ENCODE data around the gene ZFP36L1. TPM values are rescaled to one million over a fixed set of nuclear protein-coding genes. Genes with fewer than 3 reads are reported as not detected.
A peak's percentile ranks its signal among the peaks of the same experiment; 100 is the strongest.

ZFP36L1 gene
- total RNA-seq, 6 donors from 2014 or later = 268 to 511 (median 385) TPM

- Histone ChIP-seq H3K4me3 (no peak overlapping the region), H3K27me3 (no peaks in the 10 kb centered on the region), H3K27ac (no peak overlapping the region), H3K4me1 (peaks cover 41 to 53% (median 45%) of the 10 kb centered on the region in 4 donors), H3K9me3 (peaks cover 0 to 5% (median 0%) of the 10 kb centered on the region in 4 donors), H3K36me3 (no peaks in the 10 kb centered on the region)
- TF ChIP-seq EP300 (IDR thresholded peaks at IDR 0.05) = no peak
- TF ChIP-seq POLR2A (IDR thresholded peaks at IDR 0.05) = no peak
- no peak for TF ChIP-seq POLR2AphosphoS5 (IDR thresholded peaks at IDR 0.05)
- TF ChIP-seq, protein P1, sequence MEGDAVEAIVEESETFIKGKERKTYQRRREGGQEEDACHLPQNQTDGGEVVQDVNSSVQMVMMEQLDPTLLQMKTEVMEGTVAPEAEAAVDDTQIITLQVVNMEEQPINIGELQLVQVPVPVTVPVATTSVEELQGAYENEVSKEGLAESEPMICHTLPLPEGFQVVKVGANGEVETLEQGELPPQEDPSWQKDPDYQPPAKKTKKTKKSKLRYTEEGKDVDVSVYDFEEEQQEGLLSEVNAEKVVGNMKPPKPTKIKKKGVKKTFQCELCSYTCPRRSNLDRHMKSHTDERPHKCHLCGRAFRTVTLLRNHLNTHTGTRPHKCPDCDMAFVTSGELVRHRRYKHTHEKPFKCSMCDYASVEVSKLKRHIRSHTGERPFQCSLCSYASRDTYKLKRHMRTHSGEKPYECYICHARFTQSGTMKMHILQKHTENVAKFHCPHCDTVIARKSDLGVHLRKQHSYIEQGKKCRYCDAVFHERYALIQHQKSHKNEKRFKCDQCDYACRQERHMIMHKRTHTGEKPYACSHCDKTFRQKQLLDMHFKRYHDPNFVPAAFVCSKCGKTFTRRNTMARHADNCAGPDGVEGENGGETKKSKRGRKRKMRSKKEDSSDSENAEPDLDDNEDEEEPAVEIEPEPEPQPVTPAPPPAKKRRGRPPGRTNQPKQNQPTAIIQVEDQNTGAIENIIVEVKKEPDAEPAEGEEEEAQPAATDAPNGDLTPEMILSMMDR (IDR thresholded peaks at IDR 0.05) = no peak
- 93 to 96% methylated on average over 1 of the region's 1 CpG for WGBS, 2 donors
- ATAC-seq (ENCODE audit: low FRiP score in 2 of 2) (no peak), DNase-seq (peak in 1 of 2 donors; percentile 12)
Measured at GRCh38 chr14:68777644-68778043, 15.2 kb downstream of the ZFP36L1 start.

GRCh38 chr14:68775614-68776126, 17.2 kb downstream of the ZFP36L1 start:
- no peak overlapping the region for H3K4me3 ChIP-seq
- H3K4me1 ChIP-seq = peaks cover 45 to 49% (median 48%) of the 10 kb centered on the region in 4 donors
- TF ChIP-seq EP300 (IDR thresholded peaks at IDR 0.05) = no peak
- no peak for TF ChIP-seq POLR2A (IDR thresholded peaks at IDR 0.05)
- TF ChIP-seq, protein P1 (IDR thresholded peaks at IDR 0.05) = no peak
- TF ChIP-seq POLR2AphosphoS5 (IDR thresholded peaks at IDR 0.05) = no peak
- no peaks in the 10 kb centered on the region for H3K27me3 ChIP-seq
- WGBS, 2 donors = 78 to 83% methylated on average over 6 of the region's 6 CpGs
- ATAC-seq (ENCODE audit: low FRiP score in 2 of 2) = no peak
- H3K36me3 ChIP-seq = no peaks in the 10 kb centered on the region
- DNase-seq = peak in 1 of 2 donors; percentile 18
- H3K27ac ChIP-seq = no peak overlapping the region
- peaks cover 0 to 5% (median 0%) of the 10 kb centered on the region in 4 donors for H3K9me3 ChIP-seq

DNA sequence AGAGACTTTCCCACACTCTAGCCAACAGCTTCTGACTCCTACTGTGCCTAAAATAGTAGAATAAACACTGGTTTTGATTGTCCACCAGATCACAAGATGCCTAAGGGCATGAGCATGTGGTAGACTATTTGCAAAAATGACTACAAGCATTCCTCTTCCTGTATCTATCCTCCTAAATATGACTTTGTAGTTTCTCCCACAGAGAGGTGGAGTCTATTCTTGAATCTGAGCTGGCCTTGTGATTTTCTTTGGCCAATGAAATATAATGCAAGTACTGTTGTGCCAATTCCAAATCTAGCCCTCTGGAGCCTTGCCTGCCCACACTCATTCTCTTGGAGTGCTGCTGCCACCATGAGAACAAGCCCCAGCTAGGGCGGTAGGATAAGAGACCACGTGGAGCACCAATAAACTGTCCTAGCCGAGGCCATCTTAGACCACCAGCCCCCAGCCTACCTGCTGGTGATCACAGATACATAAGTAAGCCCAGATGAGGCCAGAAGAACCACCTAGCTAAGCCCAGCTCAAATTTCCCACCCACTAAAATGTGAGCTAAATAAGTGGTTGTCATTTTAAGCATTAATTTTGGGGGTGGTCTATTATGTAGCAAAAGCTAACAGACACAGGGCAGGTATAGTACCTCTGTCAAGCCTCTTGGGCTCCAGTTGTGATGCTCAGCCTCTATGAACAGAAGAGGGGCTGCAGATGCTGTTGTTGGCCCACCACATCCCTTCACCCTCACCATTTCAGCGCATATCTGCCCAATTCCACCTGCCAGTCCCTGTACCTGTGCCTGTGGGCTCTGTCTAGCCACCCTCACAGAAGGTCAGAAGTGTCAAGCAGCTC, 17.9 kb downstream of the ZFP36L1 start:
- 93 to 100% methylated on average over 4 of the region's 4 CpGs for WGBS, 2 donors
- ATAC-seq (ENCODE audit: low FRiP score in 2 of 2) = no peak
- Histone ChIP-seq H3K36me3 (no peaks in the 10 kb centered on the region), H3K27ac (peak overlapping the region in 1 of 4 donors; percentile 2), H3K27me3 (no peaks in the 10 kb centered on the region), H3K9me3 (peaks cover 0 to 5% (median 0%) of the 10 kb centered on the region in 4 donors), H3K4me1 (peaks cover 39 to 45% (median 42%) of the 10 kb centered on the region in 4 donors), H3K4me3 (no peak overlapping the region)
- no peak for TF ChIP-seq POLR2AphosphoS5 (IDR thresholded peaks at IDR 0.05)
- TF ChIP-seq, protein P1 (IDR thresholded peaks at IDR 0.05) = no peak
- TF ChIP-seq POLR2A (IDR thresholded peaks at IDR 0.05) = no peak
- TF ChIP-seq EP300 (IDR thresholded peaks at IDR 0.05) = no peak
- peak in 1 of 2 donors; percentile 19 for DNase-seq

- H3K27me3 ChIP-seq = no peaks in the 10 kb centered on the region
- peak overlapping the region; percentile 39 to 85 (median 70) for H3K27ac ChIP-seq
- WGBS, 2 donors = 84 to 89% methylated on average over 6 of the region's 6 CpGs
- no peak overlapping the region for H3K4me3 ChIP-seq
- H3K36me3 ChIP-seq = no peaks in the 10 kb centered on the region
- no peak for DNase-seq
- H3K9me3 ChIP-seq = peaks cover 0 to 5% (median 0%) of the 10 kb centered on the region in 4 donors
- TF ChIP-seq, protein P1 (IDR thresholded peaks at IDR 0.05) = no peak
- no peak for TF ChIP-seq POLR2A (IDR thresholded peaks at IDR 0.05)
- TF ChIP-seq EP300 (IDR thresholded peaks at IDR 0.05) = no peak
- no peak for TF ChIP-seq POLR2AphosphoS5 (IDR thresholded peaks at IDR 0.05)
- peaks cover 21 to 24% (median 22%) of the 10 kb centered on the region in 4 donors for H3K4me1 ChIP-seq
- no peak for ATAC-seq (ENCODE audit: low FRiP score in 2 of 2)
Measured at GRCh38 chr14:68772761-68773381, 20.0 kb downstream of the ZFP36L1 start.

Data from upper lobe of left lung (tissue), 6 donors.